A549 (cell line): Measurements from ENCODE around the gene ANKRD36C. TPM values are rescaled to one million over a fixed set of nuclear protein-coding genes. Genes with fewer than 3 reads are reported as not detected.
"Not testable (repeated sequence)": the region's sequence is repeated elsewhere in the genome, so short reads cannot be mapped to it uniquely, and the experiment has no call there.

Experiments
- ATAC-seq, 2 experiments: fragments of 200-7000 bp in 1 of 2; fragments of >200 bp in 1 of 2; cut with Nextera tagmentation in 1 of 2; cut with Tn5 transposase in 1 of 2; 3 replicates each; pipeline versions ENCODE4 v1.8.0 to v1.9.1; 2018 to 2020; ENCODE audit warnings: mild to moderate bottlenecking in 1 of 2, moderate library complexity in 1 of 2
- CTCF ChIA-PET: fragments of 300-600 bp; sonication (Branson Sonifier 250); formaldehyde crosslinking; extraction: SDS; loops from one replicate; lab custom pipeline; 2021; ENCODE audit warnings: antibody characterized with exemption, inconsistent platforms; lab: Yijun Ruan, JAX
- POLR2A ChIA-PET: fragments of 350-600 bp; formaldehyde crosslinking; extraction: SDS; loops from one replicate; lab custom pipeline; 2021; ENCODE audit warnings: antibody characterized with exemption, inconsistent platforms; lab: Yijun Ruan, JAX
- DNase-seq, 2 experiments: peaks; one replicate each; pipeline versions ENCODE4 v3.0.0 to v3.0.0-alpha.2; 2011 to 2016; ENCODE audit warnings: low read depth in 1 of 2, low spot score in 1 of 2
- FAIRE-seq: peaks from 2 replicates; lab custom pipeline; 2011; peaks lifted over from hg19 to GRCh38; lab: Jason Lieb, UNC
- H3K27ac ChIP-seq, 2 experiments: fragments of >200 bp; sonication (Bioruptor Twin); formaldehyde crosslinking; 3 replicates each; pipeline ENCODE4 v1.5.1; 2016 to 2017
- H3K4me1 ChIP-seq: fragments of >200 bp; sonication (Bioruptor Twin); formaldehyde crosslinking; 3 replicates; pipeline ENCODE4 v1.6.1; 2016
- H3K4me2 ChIP-seq: fragments of >200 bp; sonication (Bioruptor Twin); formaldehyde crosslinking; 3 replicates; pipeline ENCODE4 v1.6.1; 2016
- H3K4me3 ChIP-seq: fragments of >200 bp; sonication (Bioruptor Twin); formaldehyde crosslinking; 3 replicates; pipeline ENCODE4 v1.5.1; 2016
- H3K9me3 ChIP-seq: fragments of >200 bp; sonication (Bioruptor Twin); formaldehyde crosslinking; 3 replicates; pipeline ENCODE4 v1.6.1; 2016
- CBX2 ChIP-seq: fragments of 200-600 bp; sonication (generic); IDR thresholded peaks from 2 replicates; pipeline ENCODE4 v1.6.1; 2016; ENCODE audit warnings: low read depth, mild to moderate bottlenecking, borderline replicate concordance
- CHD4 ChIP-seq: fragments of 200-600 bp; sonication (generic); IDR thresholded peaks from 2 replicates; pipeline ENCODE4 v1.6.1; 2016; ENCODE audit warnings: antibody characterized with exemption, mild to moderate bottlenecking, borderline replicate concordance
- FOSL2 ChIP-seq, 2 experiments: fragments of 450-650 bp in 1 of 2; fragments of >200 bp in 1 of 2; sonication (Bioruptor Twin) in 1 of 2; formaldehyde crosslinking; IDR thresholded peaks; 2 replicates each; pipeline versions ENCODE4 v1.5.0 to v1.6.1; 2016 to 2020; ENCODE audit warnings: mild to moderate bottlenecking in 1 of 2, moderate library complexity in 1 of 2
- GATA3 ChIP-seq: IDR thresholded peaks from 2 replicates; pipeline ENCODE4 v1.6.1; 2012; ENCODE audit warnings: borderline replicate concordance
- HDAC2 ChIP-seq: fragments of 200-600 bp; sonication (generic); IDR thresholded peaks from 2 replicates; pipeline ENCODE4 v1.6.1; 2016
- HES2 ChIP-seq: fragments of >200 bp; sonication (Bioruptor Twin); formaldehyde crosslinking; IDR thresholded peaks from 2 replicates; pipeline ENCODE4 v1.6.1; 2016
- HMGXB4 ChIP-seq: fragments of 250-450 bp; sonication (Bioruptor Pico); IDR thresholded peaks from 2 replicates; pipeline ENCODE4 v1.5.0; 2021; ENCODE audit warnings: mild to moderate bottlenecking, moderate library complexity, borderline replicate concordance
- JUN ChIP-seq, 2 experiments: fragments of >200 bp; sonication (Bioruptor Twin); formaldehyde crosslinking; IDR thresholded peaks; 2 replicates in 1 of 2; 3 replicates in 1 of 2; pipeline ENCODE4 v1.6.1; 2016 to 2017
- JUNB ChIP-seq: fragments of >200 bp; sonication (Bioruptor Twin); formaldehyde crosslinking; IDR thresholded peaks from 2 replicates; pipeline ENCODE4 v1.6.1; 2016
- KDM1A ChIP-seq: fragments of 200-600 bp; sonication (generic); IDR thresholded peaks from 2 replicates; pipeline ENCODE4 v1.6.1; 2016; ENCODE audit warnings: low read depth, mild to moderate bottlenecking
- POLR2A ChIP-seq: IDR thresholded peaks from 2 replicates; pipeline ENCODE4 v1.6.1; 2012; ENCODE audit warnings: mild to moderate bottlenecking, low read length
- REST ChIP-seq: fragments of 200-600 bp; sonication (generic); IDR thresholded peaks from 2 replicates; pipeline ENCODE4 v1.6.1; 2016; ENCODE audit warnings: antibody characterized with exemption, mild to moderate bottlenecking, moderate library complexity
- SMC3 ChIP-seq: fragments of >200 bp; sonication (Bioruptor Twin); formaldehyde crosslinking; IDR thresholded peaks from 3 replicates; pipeline ENCODE4 v1.6.1; 2018; ENCODE audit warnings: inconsistent platforms
- WGBS: methylation state at CpG from one replicate; pipeline ENCODE4 v1.1.6; 2017; ENCODE audit errors: missing lambda C conversion rate; 5-methylcytosine and 5-hydroxymethylcytosine counted together
- polyA plus RNA-seq, 4 experiments: library from polyadenylated mRNA; depleted of rRNA in 3 of 4; stranded (reverse); fragments of >200 nt; fragmentation: RNase III in 1 of 4; extraction: RNeasy Plus Mini Kit Qiagen cat#74134 plus additional on column Dnase treatment in 1 of 4; gene quantifications; 2 replicates in 3 of 4; 3 replicates in 1 of 4; pipeline ENCODE4 v1.2.3, GENCODE V29; 2011 to 2017

Gene ANKRD36C
- polyA plus RNA-seq, 2 of the 4 experiments (the other 2 are of a cell fraction), result 2.2 to 9.9 TPM

- H3K27ac ChIP-seq; H3K9me3 ChIP-seq; TF ChIP-seq FOSL2 (IDR thresholded peaks at IDR 0.05): not testable (repeated sequence)
- peak in 1 of 2 experiments; percentile 18 for DNase-seq
- TF ChIP-seq FOSL2 (CRISPR knock-in tag; IDR thresholded peaks at IDR 0.05) (peak; percentile 49; the same call in 1 of the 2 replicates), GATA3 (0 out of 2 replicates have a peak, but pooled peaks have one; percentile 18)
- TF ChIP-seq, all 56 proteins: peak for 2; not testable (repeated sequence) for 54
- H3K4me2 ChIP-seq, CTCF ChIA-PET, FAIRE-seq, H3K4me3 ChIP-seq, ATAC-seq, POLR2A ChIA-PET: not testable (repeated sequence)
- H3K4me1 ChIP-seq, result peaks cover 15% of the 10 kb centered on the region; the same call in 2 of the 3 replicates
- WGBS, result 42% methylated on average over 5 of the region's 5 CpGs
These were observed 80.2 kb downstream of the ANKRD36C start for GRCh38 chr2:95911431-95911830.

- H3K27ac ChIP-seq; CTCF ChIA-PET; H3K4me1 ChIP-seq; FAIRE-seq; POLR2A ChIA-PET; ATAC-seq; H3K9me3 ChIP-seq; H3K4me3 ChIP-seq; DNase-seq; H3K4me2 ChIP-seq; TF ChIP-seq FOSL2 (IDR thresholded peaks at IDR 0.05): not testable (repeated sequence)
- 28% methylated on average over 2 of the region's 2 CpGs for WGBS
- TF ChIP-seq FOSL2 (CRISPR knock-in tag; IDR thresholded peaks at IDR 0.05), result 0 out of 2 replicates have a peak, but pooled peaks have one; percentile 12
These were observed 97.2 kb downstream of the ANKRD36C start for GRCh38 chr2:95894443-95894842.

GRCh38 chr2:95867929-95868328 lies 123.7 kb downstream of the ANKRD36C start:
- ATAC-seq, H3K4me2 ChIP-seq, CTCF ChIA-PET, H3K4me1 ChIP-seq, DNase-seq, H3K4me3 ChIP-seq, FAIRE-seq, H3K27ac ChIP-seq, POLR2A ChIA-PET, H3K9me3 ChIP-seq: not testable (repeated sequence)
- 92% methylated on average over 1 of the region's 1 CpG for WGBS

GRCh38 chr2:95867047-95867677 lies 124.5 kb downstream of the ANKRD36C start:
- CTCF ChIA-PET, FAIRE-seq, H3K4me2 ChIP-seq, POLR2A ChIA-PET, H3K9me3 ChIP-seq, DNase-seq, H3K4me1 ChIP-seq, H3K4me3 ChIP-seq, H3K27ac ChIP-seq: not testable (repeated sequence)
- no CpG with 5 or more reads among the region's 2 CpGs for WGBS
- peak in 1 of 2 experiments; percentile 30; a peak in 2 of 6 replicates for ATAC-seq

GRCh38 chr2:95862121-95862520 lies 129.5 kb downstream of the ANKRD36C start:
- FAIRE-seq, POLR2A ChIA-PET, H3K9me3 ChIP-seq, H3K27ac ChIP-seq, H3K4me2 ChIP-seq, ATAC-seq, H3K4me1 ChIP-seq, DNase-seq, CTCF ChIA-PET, H3K4me3 ChIP-seq: not testable (repeated sequence)
- WGBS, result 89% methylated on average over 3 of the region's 3 CpGs

- no peak for FAIRE-seq
- DNase-seq, result no peak
- H3K9me3 ChIP-seq, result peaks cover 38% of the 10 kb centered on the region
- POLR2A ChIA-PET, result no interaction called here
- CTCF ChIA-PET, result no interaction called here
- no peak for ATAC-seq
- WGBS, result 86% methylated on average over 8 of the region's 8 CpGs
- H3K4me3 ChIP-seq, result no peak overlapping the region
- no peak overlapping the region for H3K4me2 ChIP-seq
- H3K4me1 ChIP-seq, result no peaks in the 10 kb centered on the region
- H3K27ac ChIP-seq, result no peak overlapping the region
- TF ChIP-seq HMGXB4 (CRISPR knock-in tag), result no peak
- TF ChIP-seq SMC3, result no peak
- no peak for TF ChIP-seq POLR2A
- TF ChIP-seq REST, result no peak
- no peak for TF ChIP-seq JUN (IDR thresholded peaks at IDR 0.05)
- no peak for TF ChIP-seq CBX2
- TF ChIP-seq KDM1A, result no peak
- TF ChIP-seq CHD4, result no peak
- no peak for TF ChIP-seq HES2
- TF ChIP-seq HDAC2, result no peak
- no peak for TF ChIP-seq GATA3
- no peak for TF ChIP-seq JUNB
These were observed 155.5 kb downstream of the ANKRD36C start for GRCh38 chr2:95836151-95836550.
